AG08396 (cell line): ENCODE results near the gene COL4A1.

Source experiments
- DNase-seq: peaks from one replicate; pipeline ENCODE4 v3.0.0; 2012; ENCODE audit warnings: low spot score, mixed read lengths

The COL4A1 gene

DNA sequence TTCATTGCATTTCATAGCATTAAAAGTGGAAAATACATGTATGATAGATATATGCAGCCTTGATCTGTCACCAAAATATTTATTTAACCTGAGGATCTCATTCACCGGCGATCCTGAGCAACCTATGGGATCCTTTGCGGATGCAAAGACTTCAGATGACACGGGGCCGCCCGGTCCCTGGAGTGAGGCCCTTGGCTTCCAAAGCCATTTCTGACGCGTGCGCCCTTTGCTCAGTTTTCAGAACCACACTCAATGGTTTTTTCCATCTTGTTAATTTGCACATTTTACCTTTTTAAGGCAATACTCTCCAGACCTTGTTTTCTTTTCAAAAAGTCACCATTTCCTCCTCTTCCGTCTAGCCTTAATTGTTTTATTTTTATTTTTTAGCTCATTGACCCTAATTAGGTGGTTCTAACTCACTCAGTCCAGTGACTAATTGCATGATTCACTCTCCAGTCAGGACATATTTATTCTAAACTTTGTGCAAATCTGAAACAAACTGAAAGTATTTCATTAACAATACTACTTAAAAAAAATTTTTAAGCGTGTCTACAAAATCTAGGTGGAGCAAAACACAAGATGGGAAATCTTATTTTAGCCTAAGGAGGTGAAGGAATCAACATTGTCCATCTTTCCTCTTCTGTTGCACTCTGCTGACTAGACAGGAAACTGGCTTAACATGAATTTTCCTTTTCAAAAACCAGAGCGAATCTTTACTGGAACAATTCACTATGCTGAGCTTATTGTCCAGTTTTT, 47.9 kb downstream of the COL4A1 start:
- DNase-seq = no peak

DNA sequence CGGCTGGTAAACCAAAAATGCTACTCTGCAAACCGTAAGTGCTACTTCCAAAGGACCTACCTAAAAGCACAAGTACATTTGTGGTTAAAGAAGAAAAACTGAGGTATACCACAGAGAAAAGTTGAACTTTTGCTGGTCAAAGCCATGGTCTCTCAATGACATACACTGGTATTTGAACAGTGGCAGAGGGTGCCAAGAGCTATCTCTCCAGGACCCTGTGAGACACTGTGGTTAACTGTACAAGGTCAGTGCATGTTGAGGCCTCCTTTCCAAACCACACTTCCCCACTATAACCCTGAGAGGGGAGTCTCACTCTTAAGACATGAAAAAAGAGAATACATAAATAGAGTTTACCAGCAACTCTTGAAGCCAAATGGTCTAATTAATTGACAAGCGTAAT, 49.5 kb downstream of the COL4A1 start:
- DNase-seq = no peak

- DNase-seq = no peak
Observed at GRCh38 chr13:110256126-110256905, 50.6 kb downstream of the COL4A1 start.

GRCh38 chr13:110254751-110255553, 52.0 kb downstream of the COL4A1 start:
- no peak for DNase-seq

DNA sequence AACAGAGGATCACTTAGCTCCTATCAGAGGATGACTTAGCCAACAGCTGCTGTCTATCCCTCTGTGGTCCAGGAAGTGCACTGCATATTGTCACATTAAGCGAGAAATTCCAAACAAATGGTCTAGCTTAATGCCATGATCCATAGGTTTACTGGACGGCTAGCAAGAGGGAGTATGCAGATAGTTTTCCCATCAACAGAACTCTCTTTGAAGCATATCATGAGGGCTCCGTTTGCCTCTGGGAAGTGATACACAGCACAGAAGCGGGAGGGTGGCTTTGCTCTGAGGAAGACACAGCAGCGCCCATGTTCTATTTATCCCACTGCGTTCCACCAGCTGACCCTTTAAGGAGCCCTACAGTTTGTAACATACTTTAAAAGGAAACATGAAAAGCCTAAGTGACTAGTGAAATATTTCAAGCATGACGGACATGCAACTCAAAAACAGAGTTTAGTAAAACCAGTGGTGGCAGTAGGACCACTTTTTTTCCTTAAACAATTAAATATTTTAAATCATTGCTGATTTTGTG, 52.7 kb downstream of the COL4A1 start:
- no peak for DNase-seq

GRCh38 chr13:110251193-110251819, 55.7 kb downstream of the COL4A1 start:
- no peak for DNase-seq

DNA sequence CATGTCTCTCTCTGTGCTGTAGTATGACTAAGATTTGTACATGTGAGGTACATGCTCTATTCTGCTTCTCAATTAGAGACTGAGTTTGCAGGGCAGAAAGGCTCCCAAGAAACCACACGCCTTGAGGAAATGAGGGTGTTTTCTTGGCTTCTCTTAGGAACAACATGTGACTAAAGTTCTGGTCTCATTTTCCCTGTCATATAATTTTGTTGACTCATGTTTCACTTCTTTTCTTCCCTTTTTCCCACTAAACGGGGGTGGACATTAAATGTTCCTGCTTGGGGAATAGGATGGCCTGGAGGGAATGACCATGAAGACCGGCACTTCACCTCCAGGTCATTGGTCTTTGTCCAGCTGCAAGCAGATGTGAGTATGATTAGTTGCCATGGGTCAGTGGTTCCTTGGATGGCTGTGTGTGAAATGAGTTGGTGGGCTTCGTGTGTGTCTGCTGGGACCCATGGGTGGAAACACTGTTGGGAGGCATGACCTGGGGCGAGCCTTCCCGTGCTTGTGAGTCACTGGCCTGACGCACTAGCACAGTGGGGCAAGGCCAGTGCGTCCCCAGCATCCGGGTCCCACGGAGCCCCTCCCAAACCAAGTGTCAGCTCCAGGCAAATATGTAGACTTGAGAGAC, 56.6 kb downstream of the COL4A1 start:
- peak; percentile 51 for DNase-seq

- DNase-seq = no peak
Observed at GRCh38 chr13:110249326-110249725, 57.6 kb downstream of the COL4A1 start.

GRCh38 chr13:110248449-110249143, 58.4 kb downstream of the COL4A1 start:
- no peak for DNase-seq

DNA sequence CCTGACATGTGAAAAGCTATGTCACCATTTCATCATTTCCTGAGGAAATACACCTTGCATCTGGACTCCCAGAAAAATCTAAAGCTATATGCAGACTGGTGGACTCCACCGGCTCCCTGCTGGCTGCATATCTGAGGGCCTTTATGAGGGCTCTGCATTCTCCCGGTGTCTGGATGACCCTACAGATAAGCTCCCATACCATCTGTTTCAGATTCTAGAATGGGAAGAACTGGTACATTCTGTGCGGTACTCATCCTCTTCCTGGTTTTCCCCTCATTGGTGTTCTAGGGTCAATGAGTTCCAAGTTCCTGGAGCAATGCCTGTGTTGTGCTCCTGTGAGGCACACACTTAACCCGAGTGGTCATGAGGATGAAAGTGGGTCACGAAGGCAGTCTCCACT, 60.4 kb downstream of the COL4A1 start:
- DNase-seq = no peak

- DNase-seq = no peak
Observed at GRCh38 chr13:110245416-110245899, 61.5 kb downstream of the COL4A1 start.

GRCh38 chr13:110244976-110245375, 62.0 kb downstream of the COL4A1 start:
- DNase-seq = no peak

- DNase-seq = no peak
Observed at GRCh38 chr13:110244071-110244830, 62.7 kb downstream of the COL4A1 start.

GRCh38 chr13:110242615-110243014, 64.3 kb downstream of the COL4A1 start:
- DNase-seq = no peak

GRCh38 chr13:110240943-110241342, 66.0 kb downstream of the COL4A1 start:
- DNase-seq = no peak

GRCh38 chr13:110240352-110240751, 66.6 kb downstream of the COL4A1 start:
- DNase-seq = no peak

DNA sequence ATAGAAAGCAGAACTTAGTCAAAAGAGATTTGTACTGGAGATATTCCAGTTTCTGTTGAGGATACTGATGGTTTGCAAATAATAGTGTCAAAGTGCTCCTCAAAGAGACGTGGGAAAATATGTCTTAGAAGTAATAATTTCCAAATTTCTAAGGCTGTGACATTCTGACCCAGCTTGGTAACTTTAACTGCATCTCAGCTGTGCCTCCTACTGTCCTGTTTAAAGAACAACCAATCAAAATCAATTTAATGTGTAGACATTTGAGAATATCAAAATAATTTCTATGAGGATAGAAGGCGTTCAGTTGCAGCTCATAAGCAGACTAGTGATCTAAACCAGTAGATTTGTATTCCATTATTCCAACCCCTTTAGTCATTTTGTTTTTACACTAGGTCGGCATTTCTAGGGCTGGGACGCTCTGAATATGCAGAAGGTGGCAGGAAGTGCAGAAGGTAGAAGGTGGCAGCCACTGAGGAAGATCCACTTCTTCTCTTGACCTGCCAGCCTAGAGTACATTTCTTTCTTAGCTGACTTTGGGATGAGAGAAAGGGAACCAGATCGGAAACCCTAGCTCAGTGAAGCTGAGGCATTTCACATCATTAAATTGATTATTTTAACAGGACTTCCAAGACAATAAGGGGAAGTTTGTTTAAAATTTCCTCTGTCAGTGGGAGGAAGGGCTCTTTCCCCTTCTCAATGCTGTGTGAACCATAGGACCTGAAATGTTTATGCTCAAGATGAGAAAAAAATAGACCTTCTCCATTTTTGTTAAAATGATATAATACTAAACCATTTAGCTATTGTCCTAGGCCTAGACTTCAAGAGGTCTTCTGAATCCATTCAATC, 67.5 kb downstream of the COL4A1 start:
- DNase-seq = no peak

DNA sequence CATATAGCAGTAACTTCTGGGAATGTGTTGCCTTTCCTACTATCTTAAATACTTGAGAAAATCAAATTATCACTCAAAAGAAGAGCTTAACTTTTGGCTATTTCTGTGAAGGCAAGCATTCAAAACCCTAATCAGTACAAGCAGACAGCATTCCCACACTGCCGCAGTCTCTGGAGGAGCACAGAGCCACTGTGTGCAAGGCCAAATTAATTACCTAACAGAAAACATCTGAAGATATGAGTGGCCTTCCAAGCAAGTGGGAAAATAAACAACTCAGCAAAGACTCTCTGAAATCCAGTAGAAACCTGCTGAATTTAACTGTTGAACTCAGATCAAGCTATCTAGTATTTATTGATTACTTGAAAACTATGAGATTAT, 68.2 kb downstream of the COL4A1 start:
- DNase-seq = no peak
